ENCODE results near the gene ACSF2.
"Not testable (repeated sequence)": the region's sequence is repeated elsewhere in the genome, so short reads cannot be mapped to it uniquely, and the experiment has no call there.

ACSF2 gene

DNA sequence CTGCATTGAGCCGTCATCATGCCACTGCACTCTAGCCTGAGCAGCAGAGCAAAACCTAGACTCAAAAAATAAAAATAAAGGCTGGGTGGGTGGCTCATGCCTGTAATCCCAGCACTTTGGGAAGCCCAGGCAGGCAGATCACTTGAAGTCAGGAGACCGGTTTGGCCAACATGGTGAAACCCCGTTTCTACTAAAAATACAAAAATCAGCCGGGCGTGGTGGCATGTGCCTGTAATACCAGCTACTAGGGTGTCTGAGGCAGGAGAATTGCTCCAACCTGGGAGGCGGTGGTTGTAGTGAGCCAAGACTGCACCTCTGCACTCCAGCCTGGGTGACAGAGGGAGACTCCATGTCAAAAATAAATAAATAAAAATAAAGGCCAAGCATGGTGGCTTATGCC, 2.1 kb downstream of the ACSF2 start:
- H3K27ac ChIP-seq (ENCODE audit: low read length); H3K4me3 ChIP-seq (ENCODE audit: low read length); H3K36me3 ChIP-seq (ENCODE audit: control insufficient read depth, low read depth, low read length); H3K9ac ChIP-seq (ENCODE audit: low read length); H3K9me3 ChIP-seq (ENCODE audit: control insufficient read depth, low read depth, low read length); H3K4me1 ChIP-seq (ENCODE audit: control insufficient read depth, low read depth, low read length): not testable (repeated sequence)
- peaks cover 15% of the 10 kb centered on the region for H3K27me3 ChIP-seq (ENCODE audit: control insufficient read depth, insufficient read depth, low read length)

DNA sequence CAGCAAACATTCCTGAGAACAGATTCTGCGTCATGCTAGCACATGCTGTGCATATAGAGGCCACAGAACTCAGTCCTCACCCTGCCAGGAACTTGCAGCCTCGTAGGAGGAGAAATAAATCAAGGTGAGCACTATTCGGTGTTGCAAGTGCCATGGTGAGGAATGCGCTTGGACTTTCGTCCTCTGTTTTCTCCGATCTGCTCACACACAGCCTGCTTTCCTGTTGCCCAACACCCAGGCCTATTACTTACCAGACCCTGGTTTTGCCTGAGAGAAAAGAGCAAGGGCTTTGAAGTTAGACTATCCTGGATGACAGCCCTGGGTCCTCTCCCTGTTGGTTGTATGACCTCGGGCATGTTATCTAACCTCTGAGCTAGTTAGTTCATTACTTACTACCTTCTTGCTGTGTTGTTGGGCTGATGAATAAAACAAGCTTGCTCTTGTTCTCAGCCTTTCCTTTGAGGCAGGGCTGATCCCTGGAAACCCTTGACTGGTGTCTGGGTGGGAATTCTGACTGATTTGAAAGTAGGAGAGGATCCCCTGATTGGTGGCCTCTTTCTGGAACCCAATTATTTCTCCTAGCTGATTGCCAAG, 2.9 kb downstream of the ACSF2 start:
- Histone ChIP-seq H3K36me3 (ENCODE audit: control insufficient read depth, low read depth, low read length) (no peaks in the 10 kb centered on the region), H3K27me3 (ENCODE audit: control insufficient read depth, insufficient read depth, low read length) (peaks cover 15% of the 10 kb centered on the region), H3K27ac (ENCODE audit: low read length) (no peak overlapping the region), H3K4me1 (ENCODE audit: control insufficient read depth, low read depth, low read length) (peaks cover 7% of the 10 kb centered on the region), H3K9ac (ENCODE audit: low read length) (no peak overlapping the region), H3K4me3 (ENCODE audit: low read length) (no peak overlapping the region), H3K9me3 (ENCODE audit: control insufficient read depth, low read depth, low read length) (no peaks in the 10 kb centered on the region)

DNA sequence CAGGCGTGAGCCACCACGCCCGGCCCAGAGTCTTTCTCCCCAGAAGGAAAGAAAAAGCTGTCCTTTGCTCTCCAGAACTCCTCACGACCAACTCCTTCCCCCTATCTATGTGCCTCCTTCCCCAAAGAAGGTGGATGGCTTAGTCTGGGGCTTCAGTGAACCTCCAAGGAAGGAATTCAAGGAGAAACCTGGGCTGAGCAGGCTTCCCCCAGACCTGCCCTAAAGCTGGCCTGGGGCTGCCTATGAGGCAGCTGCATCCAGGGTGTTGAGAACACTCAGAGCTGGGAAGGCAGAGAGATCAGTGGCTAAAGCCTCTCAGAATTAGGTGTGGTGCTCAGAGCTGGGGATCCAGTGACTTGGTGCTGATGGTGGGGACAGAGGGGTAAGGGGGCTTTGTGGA, 3.8 kb downstream of the ACSF2 start:
- no peaks in the 10 kb centered on the region for H3K36me3 ChIP-seq (ENCODE audit: control insufficient read depth, low read depth, low read length)
- no peak overlapping the region for H3K9ac ChIP-seq (ENCODE audit: low read length)
- H3K4me1 ChIP-seq (ENCODE audit: control insufficient read depth, low read depth, low read length) = peaks cover 7% of the 10 kb centered on the region
- no peak overlapping the region for H3K27ac ChIP-seq (ENCODE audit: low read length)
- no peaks in the 10 kb centered on the region for H3K9me3 ChIP-seq (ENCODE audit: control insufficient read depth, low read depth, low read length)
- no peak overlapping the region for H3K4me3 ChIP-seq (ENCODE audit: low read length)
- peaks cover 10% of the 10 kb centered on the region for H3K27me3 ChIP-seq (ENCODE audit: control insufficient read depth, insufficient read depth, low read length)

DNA sequence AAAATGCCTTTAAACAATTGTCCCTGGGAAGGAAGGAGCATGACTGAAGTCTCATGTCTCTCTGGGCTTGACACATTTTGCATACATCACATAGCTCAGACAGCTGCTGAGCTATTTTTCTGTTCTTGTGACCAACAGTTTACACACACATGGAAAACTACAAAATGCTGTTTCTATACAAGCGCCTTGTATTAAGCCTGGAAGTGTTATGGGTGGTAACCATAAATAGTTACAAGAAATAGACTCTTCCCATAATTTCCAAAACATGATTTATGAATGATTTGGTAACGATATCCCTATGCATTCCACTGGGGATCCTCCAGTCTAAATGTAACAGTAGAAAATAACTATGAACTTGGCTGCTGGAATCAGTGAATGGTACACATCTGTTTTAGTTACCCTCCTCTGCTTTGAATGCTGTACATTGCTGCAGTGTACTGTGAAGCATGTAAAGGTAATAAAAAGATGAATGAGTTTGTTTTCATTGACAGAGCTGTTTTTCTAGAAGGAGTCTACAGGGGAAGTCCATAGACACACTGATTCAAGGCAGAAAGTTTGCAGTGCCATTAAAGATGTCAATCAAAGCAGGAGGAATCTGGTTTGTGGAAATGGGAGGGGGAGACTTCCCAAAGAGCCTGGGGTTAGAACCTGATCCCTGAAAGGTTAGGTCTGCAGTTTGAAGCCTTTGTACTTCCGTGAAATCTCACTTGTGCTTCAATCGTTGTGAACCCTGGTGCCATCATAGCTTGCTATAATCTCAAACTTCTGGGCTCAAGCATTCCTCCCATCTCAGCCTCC, 5.0 kb downstream of the ACSF2 start:
- Histone ChIP-seq H3K27ac (ENCODE audit: low read length) (no peak overlapping the region), H3K9me3 (ENCODE audit: control insufficient read depth, low read depth, low read length) (no peaks in the 10 kb centered on the region), H3K4me1 (ENCODE audit: control insufficient read depth, low read depth, low read length) (peaks cover 7% of the 10 kb centered on the region), H3K9ac (ENCODE audit: low read length) (no peak overlapping the region), H3K36me3 (ENCODE audit: control insufficient read depth, low read depth, low read length) (no peaks in the 10 kb centered on the region), H3K4me3 (ENCODE audit: low read length) (no peak overlapping the region), H3K27me3 (ENCODE audit: control insufficient read depth, insufficient read depth, low read length) (no peaks in the 10 kb centered on the region)

DNA sequence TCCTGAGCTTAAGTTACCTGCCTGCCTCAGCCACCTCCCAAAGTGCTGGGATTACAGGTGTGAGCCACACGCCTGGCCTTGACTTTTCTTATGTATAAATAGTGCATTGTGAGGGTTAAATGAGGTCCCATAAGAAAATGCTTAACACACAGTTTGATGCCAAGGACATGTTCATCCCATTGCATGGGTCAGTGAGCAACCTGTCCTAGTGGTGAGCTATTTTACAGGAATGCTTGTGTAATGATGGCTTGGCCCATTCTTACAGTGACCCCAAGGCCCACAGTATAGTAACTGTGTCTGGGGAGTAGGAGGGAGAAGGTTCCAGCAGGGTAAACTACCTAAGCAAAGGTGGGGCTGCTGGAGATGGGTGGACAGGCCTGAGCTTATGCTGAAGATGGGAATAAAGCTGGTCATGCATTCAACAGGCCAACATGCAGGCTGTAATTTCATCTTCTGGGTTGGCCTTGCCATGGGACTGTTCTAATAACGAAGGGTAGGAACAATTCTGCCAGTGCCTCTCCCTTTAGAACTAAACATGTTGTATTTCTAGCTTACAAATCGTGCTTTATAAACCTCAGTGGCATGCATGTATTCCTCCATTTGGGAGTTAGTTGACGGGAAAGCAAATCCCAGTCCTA, 6.2 kb downstream of the ACSF2 start:
- Histone ChIP-seq H3K9me3 (ENCODE audit: control insufficient read depth, low read depth, low read length) (no peaks in the 10 kb centered on the region), H3K36me3 (ENCODE audit: control insufficient read depth, low read depth, low read length) (no peaks in the 10 kb centered on the region), H3K4me3 (ENCODE audit: low read length) (no peak overlapping the region), H3K27me3 (ENCODE audit: control insufficient read depth, insufficient read depth, low read length) (no peaks in the 10 kb centered on the region), H3K27ac (ENCODE audit: low read length) (no peak overlapping the region), H3K9ac (ENCODE audit: low read length) (no peak overlapping the region), H3K4me1 (ENCODE audit: control insufficient read depth, low read depth, low read length) (peaks cover 1% of the 10 kb centered on the region)

DNA sequence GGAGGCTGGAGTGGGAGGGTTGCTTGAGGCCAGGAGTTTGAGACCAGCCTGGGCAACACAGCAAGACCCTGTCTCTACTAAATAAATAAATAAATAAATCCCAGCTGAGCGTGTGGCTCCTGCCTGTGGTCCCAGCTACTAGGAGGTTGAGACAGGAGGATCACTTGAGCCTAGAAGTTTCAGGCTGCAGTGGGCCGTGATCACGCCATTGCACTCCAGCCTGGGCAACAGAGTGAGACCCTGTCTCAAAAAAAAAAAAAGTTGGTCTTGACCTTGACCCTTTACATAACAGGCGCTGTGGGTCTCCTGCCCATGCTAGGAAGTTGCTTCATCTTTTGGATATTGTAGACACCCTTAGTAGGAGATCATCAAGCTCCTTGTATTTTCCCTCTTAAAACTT, 11.4 kb downstream of the ACSF2 start:
- H3K4me1 ChIP-seq (ENCODE audit: control insufficient read depth, low read depth, low read length) = no peaks in the 10 kb centered on the region
- H3K4me3 ChIP-seq (ENCODE audit: low read length) = no peak overlapping the region
- H3K36me3 ChIP-seq (ENCODE audit: control insufficient read depth, low read depth, low read length) = no peaks in the 10 kb centered on the region
- no peaks in the 10 kb centered on the region for H3K27me3 ChIP-seq (ENCODE audit: control insufficient read depth, insufficient read depth, low read length)
- no peak overlapping the region for H3K27ac ChIP-seq (ENCODE audit: low read length)
- no peak overlapping the region for H3K9ac ChIP-seq (ENCODE audit: low read length)
- no peaks in the 10 kb centered on the region for H3K9me3 ChIP-seq (ENCODE audit: control insufficient read depth, low read depth, low read length)

DNA sequence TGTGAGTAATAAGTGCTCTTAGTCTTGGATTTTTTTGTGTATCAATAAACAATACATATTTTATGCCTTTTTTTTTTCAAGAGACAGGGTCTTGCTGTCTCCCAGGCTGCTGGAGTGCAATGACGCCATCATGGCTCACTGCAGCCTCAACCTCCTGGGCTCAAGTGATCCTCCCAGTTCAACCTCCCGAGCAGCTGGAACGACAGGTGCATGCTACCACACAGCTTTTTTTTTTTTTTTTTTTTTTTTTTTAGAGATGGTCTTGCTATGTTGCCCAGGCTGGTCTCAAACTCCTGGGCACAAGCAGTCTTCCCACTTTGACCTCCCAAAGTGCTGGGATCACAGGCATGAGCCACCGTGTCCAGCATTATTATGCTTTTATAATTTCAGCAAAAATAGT, 13.0 kb downstream of the ACSF2 start:
- Histone ChIP-seq H3K36me3 (ENCODE audit: control insufficient read depth, low read depth, low read length) (no peaks in the 10 kb centered on the region), H3K27ac (ENCODE audit: low read length) (no peak overlapping the region), H3K9me3 (ENCODE audit: control insufficient read depth, low read depth, low read length) (no peaks in the 10 kb centered on the region), H3K4me3 (ENCODE audit: low read length) (no peak overlapping the region), H3K9ac (ENCODE audit: low read length) (no peak overlapping the region), H3K27me3 (ENCODE audit: control insufficient read depth, insufficient read depth, low read length) (no peaks in the 10 kb centered on the region), H3K4me1 (ENCODE audit: control insufficient read depth, low read depth, low read length) (no peaks in the 10 kb centered on the region)

DNA sequence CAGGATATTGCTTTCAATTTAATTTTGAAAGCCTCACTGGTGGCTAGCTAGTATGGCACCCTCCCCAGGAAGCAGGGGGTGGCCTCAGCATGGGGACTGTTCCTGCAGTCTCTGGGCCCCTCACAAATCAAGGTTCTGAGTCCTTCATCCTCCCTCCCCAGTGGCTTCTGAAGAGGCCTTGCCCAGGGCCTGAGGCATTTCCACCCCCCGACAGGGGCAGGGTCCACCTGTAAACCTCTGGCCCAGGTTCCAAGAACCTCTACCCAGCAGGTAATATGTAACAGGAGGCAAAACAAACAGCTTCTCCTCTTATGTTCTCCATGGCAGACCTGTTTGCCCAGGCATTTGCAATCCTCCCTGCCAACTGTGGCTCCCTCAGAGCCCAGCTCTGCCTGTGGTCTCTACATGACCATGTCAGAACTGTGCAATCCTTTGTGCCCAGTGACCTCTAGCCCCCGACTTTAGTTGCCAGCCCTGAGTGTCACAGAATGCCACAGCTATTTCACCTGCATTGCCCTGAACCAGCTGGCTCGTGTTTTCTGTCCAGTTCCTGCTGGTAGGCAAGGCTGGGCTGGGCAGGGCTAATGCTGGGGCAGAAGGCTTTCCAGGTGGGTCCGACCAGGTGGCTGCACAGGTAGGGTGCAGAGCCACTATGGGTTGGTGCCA, 14.3 kb downstream of the ACSF2 start:
- Histone ChIP-seq H3K9me3 (ENCODE audit: control insufficient read depth, low read depth, low read length) (no peaks in the 10 kb centered on the region), H3K27ac (ENCODE audit: low read length) (no peak overlapping the region), H3K36me3 (ENCODE audit: control insufficient read depth, low read depth, low read length) (no peaks in the 10 kb centered on the region), H3K27me3 (ENCODE audit: control insufficient read depth, insufficient read depth, low read length) (no peaks in the 10 kb centered on the region), H3K4me3 (ENCODE audit: low read length) (no peak overlapping the region), H3K4me1 (ENCODE audit: control insufficient read depth, low read depth, low read length) (no peaks in the 10 kb centered on the region), H3K9ac (ENCODE audit: low read length) (no peak overlapping the region)

DNA sequence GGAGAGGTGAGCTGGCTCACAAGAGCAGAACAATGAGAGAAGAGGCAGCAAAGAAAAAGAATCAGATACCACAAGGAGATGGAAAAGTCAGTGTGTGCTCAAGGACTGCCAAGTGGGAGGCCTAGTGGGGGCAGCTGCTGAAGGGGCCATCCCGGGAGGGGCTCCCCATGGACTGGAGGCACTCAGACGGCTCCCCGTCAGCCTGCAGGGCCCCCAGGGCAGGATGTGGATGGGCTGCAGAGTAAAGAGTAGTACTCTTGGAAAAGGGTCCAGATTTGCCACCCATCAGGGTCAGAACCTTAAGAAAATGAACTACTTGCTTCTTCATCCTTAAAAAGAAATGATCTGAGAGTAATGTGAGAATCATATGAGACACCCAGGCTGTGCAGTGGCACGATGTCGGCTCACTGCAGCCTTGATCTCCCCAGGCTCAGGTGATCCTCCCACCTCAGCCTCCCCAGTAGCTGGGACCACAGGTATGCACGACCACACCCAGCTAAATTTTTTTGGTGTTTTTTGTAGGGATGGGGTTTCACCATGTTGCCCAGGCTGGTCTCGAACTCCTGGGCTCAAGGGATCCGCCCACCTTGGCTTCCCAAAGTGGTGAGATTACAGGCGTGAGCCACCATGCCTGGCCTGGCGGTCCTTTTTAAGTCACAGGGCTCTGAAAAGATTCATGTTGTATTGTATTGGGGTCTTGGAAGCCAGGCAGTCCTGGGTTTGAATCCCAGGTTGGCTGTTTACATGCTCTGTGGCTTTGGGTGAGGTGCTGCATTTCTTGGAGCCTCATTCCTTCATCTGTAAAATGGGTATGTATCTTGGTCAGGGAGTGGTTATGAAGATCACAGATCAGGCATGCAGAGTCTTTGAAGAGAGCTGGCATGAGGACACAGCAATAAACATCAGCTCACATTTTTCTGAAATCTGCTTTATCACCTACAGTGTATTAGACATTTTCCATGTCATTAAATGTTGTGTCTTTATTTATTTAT, 15.1 kb downstream of the ACSF2 start:
- Histone ChIP-seq H3K9ac (ENCODE audit: low read length) (no peak overlapping the region), H3K4me1 (ENCODE audit: control insufficient read depth, low read depth, low read length) (no peaks in the 10 kb centered on the region), H3K27me3 (ENCODE audit: control insufficient read depth, insufficient read depth, low read length) (no peaks in the 10 kb centered on the region), H3K9me3 (ENCODE audit: control insufficient read depth, low read depth, low read length) (no peaks in the 10 kb centered on the region), H3K27ac (ENCODE audit: low read length) (no peak overlapping the region), H3K4me3 (ENCODE audit: low read length) (no peak overlapping the region), H3K36me3 (ENCODE audit: control insufficient read depth, low read depth, low read length) (no peaks in the 10 kb centered on the region)

DNA sequence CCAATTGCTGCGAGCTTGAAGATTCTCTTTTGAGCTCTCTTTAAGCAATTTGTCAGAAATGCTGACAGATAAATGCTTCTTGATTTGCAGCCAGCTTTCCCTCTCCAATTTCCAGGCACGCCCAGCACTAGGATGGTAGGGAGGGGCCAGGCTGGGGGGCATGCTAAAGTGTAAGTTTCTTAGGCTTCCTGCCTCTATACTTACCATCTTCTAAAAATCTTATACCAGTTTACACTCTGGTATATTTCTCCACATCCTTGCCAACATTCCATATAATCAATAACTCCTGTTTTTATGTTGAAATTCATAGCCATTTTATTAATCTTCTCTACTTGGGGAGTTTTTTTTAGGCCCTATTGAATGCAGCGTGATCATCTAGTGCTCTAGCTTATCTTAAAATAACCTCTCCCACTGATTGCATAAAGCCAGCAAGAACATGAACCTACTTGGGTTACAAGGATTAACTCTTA, 17.5 kb downstream of the ACSF2 start:
- H3K4me3 ChIP-seq (ENCODE audit: low read length) = no peak overlapping the region
- no peak overlapping the region for H3K27ac ChIP-seq (ENCODE audit: low read length)
- H3K9me3 ChIP-seq (ENCODE audit: control insufficient read depth, low read depth, low read length) = no peaks in the 10 kb centered on the region
- H3K9ac ChIP-seq (ENCODE audit: low read length) = no peak overlapping the region
- no peaks in the 10 kb centered on the region for H3K4me1 ChIP-seq (ENCODE audit: control insufficient read depth, low read depth, low read length)
- no peaks in the 10 kb centered on the region for H3K36me3 ChIP-seq (ENCODE audit: control insufficient read depth, low read depth, low read length)
- no peaks in the 10 kb centered on the region for H3K27me3 ChIP-seq (ENCODE audit: control insufficient read depth, insufficient read depth, low read length)

All from iPS-18a (cell line).